Left cardiac atrium (tissue), 4 donors: Measurements from ENCODE around the gene PRCP. TPM values are rescaled to one million over a fixed set of nuclear protein-coding genes. Genes with fewer than 3 reads are reported as not detected.

ENCODE experiments used
- ATAC-seq, 2 donors: fragments of 200-7000 bp; cut with Tn5 transposase; one replicate each; pipeline ENCODE4 v1.9.1; 2020; ENCODE audit warnings: mild to moderate bottlenecking in 2 of 2, moderate library complexity in 2 of 2
- DNase-seq: peaks from one replicate; pipeline ENCODE4 v3.0.0-alpha.2; 2020
- intact Hi-C, 2 donors: fragments of 100-400 bp; cut with DNase I; formaldehyde crosslinking; loops; one replicate each; pipeline versions ENCODE4 v1.14.1 to v1.15.1; 2022 to 2023
- total RNA-seq, 2 donors: library from RNA; stranded (reverse); fragmentation: NEBNext Ultra II Directional; extraction: Animal tissue kit (Norgen Biotek cat#: 25700); gene quantifications; one replicate each; pipeline ENCODE4 v1.2.1, GENCODE V29; 2021
- donor health status: DM: no; HTN: yes; CAD: no.
- donor health status: DM: no; HTN: yes; CAD: no; lungs with severe emphysema.
- donor health status: DM: yes; HTN: yes; CAD: no.
- donor health status: Dilated cardiomyopathy.

Gene PRCP
- total RNA-seq, 2 donors from 2014 or later = 65.5 to 97.4 TPM

- ATAC-seq = no peak
- no peak for DNase-seq
- intact Hi-C loops = no loop called here
These were observed 46.0 kb downstream of the PRCP start for GRCh38 chr11:82854242-82854641.

- no peak for ATAC-seq
- intact Hi-C loops = no loop called here
- DNase-seq = no peak
These were observed 51.4 kb downstream of the PRCP start for GRCh38 chr11:82848829-82849228.

DNA sequence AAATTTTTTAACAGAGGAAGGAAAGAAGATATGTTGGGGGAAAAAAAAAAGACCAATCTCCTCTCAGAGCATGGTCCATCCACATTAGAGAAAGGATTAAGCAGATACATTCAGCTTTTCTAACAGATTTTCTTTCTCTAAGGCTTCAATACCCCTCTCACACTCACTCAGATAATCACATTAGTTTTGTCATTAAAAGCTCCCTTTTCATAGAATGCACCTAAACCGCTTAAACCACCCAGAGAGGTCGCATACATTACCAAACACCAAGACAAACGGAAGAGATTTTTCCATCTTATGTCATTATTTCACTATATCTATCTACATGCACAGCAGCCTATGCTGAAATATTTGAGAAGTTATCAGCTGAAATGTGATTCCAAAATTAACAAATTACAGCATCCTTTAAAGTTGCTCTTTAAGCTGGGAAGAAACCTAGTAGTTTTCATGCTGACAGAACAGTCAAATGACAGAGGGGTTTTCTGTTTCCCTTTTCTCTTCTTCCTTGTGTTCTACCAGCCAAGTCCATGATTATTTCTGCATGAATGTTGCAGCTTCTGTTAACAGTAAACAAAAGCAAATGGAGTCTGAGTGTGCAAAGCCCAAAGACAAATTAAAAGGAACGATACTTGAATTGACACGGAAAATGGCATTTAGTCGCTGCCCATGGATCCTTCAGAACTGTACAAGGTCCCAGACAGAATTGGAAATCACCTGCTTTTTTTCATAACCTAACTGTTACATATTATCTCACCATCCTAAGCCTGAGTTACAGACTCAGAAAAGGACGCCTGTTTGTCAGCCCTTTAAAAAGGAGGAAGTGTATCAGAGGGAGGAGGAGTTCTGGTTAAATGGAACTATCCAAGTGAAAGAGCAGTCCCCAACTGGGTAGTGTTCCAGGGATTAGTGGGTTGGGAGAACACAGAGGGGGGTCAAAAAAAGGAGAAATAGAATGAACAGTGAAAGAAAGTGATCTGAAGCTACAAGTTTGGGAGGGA lies 54.6 kb downstream of the PRCP start:
- ATAC-seq (no peak), DNase-seq (no peak)
- intact Hi-C loops = no loop called here

GRCh38 chr11:82843057-82843795 lies 57.0 kb downstream of the PRCP start:
- no peak for DNase-seq
- no peak for ATAC-seq
- intact Hi-C loops = no loop called here

DNA sequence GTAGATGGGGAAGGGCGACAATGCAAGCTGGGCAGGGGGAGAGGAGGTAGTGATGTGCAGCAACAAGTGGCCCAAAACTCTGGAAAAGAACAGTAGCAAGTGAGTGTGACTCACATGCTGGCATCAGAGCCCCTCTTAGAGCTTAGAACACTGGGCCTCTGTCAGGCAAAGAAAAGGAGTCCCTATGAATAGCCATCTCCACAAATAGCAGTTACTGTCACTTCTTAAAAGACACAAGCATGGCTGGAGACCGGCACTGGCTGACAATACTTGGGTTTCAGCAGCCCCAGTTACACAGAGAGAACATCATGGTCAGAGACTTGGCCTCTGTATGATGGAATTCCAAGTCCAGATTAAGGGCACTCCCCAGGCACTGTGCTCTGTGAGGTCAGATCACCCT lies 58.2 kb downstream of the PRCP start:
- intact Hi-C loops = no loop called here
- DNase-seq (no peak), ATAC-seq (peak; percentile 61 to 94)

DNA sequence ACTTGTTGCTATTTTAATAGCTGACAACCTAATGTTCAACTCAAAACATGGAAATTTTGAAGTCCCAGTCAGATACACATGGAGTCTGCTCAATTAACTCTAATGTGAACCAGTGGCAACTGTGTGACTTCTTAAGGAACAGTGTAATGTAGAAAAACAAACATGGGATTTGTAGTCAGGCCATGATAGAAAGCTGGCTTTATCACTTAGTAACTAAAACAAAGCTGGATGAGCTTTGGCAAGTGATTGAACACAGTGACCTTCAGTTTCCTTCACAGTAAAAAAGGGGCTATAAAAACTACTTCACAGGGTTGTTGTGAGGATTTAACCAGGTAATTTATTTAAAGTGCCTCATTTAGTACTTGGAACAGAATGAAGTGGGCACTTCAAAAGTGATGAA lies 62.6 kb downstream of the PRCP start:
- no peak for DNase-seq
- ATAC-seq = no peak
- intact Hi-C loops = no loop called here

DNA sequence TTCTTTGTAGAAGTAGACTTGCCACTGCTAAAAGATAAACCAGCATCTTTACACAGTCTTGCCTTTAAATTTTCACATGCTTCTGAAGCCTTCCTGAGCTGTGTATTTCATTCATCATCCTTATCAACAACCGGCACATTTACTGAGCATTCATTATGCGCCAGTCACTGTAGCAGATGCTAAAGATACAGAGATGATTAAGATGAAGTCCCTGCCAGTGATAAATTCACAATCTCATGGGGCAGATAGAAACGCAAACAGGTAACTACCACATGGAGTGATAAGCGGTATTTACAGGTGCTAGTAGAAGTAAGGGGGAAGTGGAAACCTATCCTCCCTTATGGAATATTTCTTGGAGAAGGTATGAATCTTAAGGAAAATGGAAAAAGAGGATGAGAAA lies 67.2 kb downstream of the PRCP start:
- no peak for ATAC-seq
- intact Hi-C loops = no loop called here
- DNase-seq = no peak

GRCh38 chr11:82831364-82831763 lies 68.9 kb downstream of the PRCP start:
- intact Hi-C loops = no loop called here
- DNase-seq (no peak), ATAC-seq (no peak)

DNA sequence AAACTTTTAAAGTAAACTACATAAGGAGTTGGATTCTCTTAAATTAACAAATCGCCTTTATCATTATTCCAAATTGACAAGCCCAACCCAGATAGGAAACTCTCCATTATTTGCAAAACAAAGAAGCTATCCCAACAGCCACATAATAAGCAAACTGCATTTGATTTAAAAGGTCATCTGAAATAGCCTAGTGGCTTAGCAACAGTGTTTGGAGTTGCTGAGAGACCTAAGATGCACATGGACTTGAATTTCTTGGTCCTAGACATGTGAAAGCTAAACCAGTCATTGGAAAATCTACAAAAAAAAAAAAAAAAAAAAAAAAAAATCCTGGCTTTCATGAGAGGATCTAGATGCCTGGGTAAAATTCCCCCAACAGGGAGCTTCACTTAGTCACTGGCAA lies 69.5 kb downstream of the PRCP start:
- DNase-seq (no peak), ATAC-seq (no peak)
- intact Hi-C loops = no loop called here

- ATAC-seq = no peak
- intact Hi-C loops = no loop called here
- no peak for DNase-seq
These were observed 71.1 kb downstream of the PRCP start for GRCh38 chr11:82829101-82829500.

GRCh38 chr11:82828472-82828871 lies 71.8 kb downstream of the PRCP start:
- ATAC-seq (no peak), DNase-seq (no peak)
- intact Hi-C loops = no loop called here

DNA sequence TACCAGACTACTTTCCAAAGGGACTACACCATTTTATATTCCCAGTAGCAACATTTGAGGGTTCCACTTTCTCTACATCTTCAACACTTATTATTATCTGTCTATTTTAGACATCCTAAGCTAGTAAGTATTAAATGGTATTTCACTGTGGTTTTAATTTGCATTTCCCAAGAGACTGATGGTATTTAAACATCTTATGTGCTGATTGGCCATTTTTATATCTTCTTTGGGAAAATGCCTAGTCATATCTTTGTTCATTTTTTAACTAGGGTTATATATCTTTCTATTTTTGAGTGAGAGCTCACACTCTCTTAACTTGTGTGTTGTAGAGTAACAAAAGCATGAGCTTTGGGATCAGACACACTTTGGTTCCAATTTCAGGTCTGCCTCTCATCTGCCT lies 73.7 kb downstream of the PRCP start:
- intact Hi-C loops = no loop called here
- ATAC-seq (no peak), DNase-seq (no peak)

- DNase-seq = no peak
- ATAC-seq = no peak
- intact Hi-C loops = no loop called here
These were observed 76.3 kb downstream of the PRCP start for GRCh38 chr11:82823647-82824619.

DNA sequence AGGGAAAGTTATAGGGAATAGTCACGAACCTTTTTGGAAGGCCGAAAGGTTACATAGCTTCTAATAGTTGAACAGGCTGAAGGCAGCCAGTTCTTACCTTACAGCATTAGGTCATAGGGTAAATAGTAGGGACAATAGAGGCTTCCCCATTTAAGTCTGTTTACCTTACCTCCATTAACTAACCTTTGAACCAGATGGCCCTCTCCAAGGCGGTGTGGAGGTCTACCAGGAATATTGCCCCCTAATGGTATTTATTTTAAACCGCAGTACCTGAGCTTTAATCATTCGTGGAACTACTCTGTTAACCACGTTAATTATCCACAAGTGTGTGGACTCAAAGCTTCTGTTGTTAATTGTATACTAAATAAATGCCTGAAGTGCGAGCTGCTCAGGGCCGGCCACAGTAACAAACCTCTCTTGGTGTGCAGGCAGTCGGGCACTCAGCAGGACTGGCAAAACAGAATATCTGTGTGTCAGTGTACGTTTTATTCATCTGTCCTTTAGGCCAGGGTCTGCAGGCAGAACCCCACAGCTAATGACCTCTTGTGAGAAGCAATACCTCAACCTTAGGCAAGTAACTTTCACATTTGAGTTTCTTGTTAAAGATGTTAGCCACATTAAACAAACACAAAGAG lies 81.7 kb downstream of the PRCP start:
- DNase-seq = no peak
- intact Hi-C loops = no loop called here
- no peak for ATAC-seq

DNA sequence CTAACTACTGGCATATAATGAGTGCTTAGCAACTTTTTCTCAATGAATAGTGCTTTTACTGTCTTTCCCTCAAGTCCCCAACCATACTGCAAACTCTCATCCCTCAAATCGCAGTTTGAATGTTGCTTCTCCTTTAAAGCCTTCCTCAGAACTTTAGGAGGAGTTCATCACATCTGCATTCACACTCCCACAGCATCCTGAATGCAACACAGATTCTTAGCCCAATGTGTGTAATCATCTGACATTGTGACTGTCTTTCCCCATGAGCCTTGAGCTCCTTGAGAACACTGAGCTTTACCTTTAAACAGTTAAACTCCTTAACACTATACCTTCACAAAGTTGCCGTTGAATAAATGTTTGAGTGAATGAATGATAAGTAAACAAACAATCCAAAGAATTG lies 84.8 kb downstream of the PRCP start:
- intact Hi-C loops = no loop called here
- no peak for ATAC-seq

GRCh38 chr11:82814379-82814778 lies 85.9 kb downstream of the PRCP start:
- no peak for ATAC-seq
- intact Hi-C loops = no loop called here
- DNase-seq = no peak

More for the DNA sequence above, 84.8 kb downstream of the PRCP start:
- DNase-seq = no peak

- intact Hi-C loops = no loop called here
- DNase-seq (no peak), ATAC-seq (no peak)
These were observed 88.9 kb downstream of the PRCP start for GRCh38 chr11:82811369-82811768.

- DNase-seq (no peak), ATAC-seq (no peak)
- intact Hi-C loops = no loop called here
These were observed 89.5 kb downstream of the PRCP start for GRCh38 chr11:82810738-82811137.

DNA sequence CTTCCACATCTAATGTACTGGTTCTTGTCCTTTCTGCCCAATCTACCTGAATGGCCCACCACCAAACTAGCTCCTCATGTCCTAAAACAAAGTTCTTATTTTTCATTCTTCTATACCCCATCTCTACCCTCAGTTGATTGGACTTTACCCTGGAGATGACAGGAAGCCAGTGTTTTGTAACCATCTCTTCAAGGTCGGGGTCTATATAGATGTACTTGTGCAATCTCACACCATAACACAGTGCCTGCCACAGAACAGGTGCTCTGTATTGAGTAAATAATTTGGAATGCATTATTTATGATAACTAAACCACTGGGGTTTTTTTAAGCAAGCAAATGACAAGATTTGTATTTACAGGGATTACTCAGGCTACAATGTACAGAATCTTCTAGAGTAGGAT lies 89.9 kb downstream of the PRCP start:
- ATAC-seq (no peak), DNase-seq (no peak)
- intact Hi-C loops = no loop called here
